Hepatocyte (in vitro differentiated cells): ENCODE measurements around the gene KCNA10. TPM values are rescaled to one million over a fixed set of nuclear protein-coding genes. Genes with fewer than 3 reads are reported as not detected.

Source experiments
- DNase-seq: peaks from one replicate; pipeline ENCODE4 v3.0.0-alpha.2; 2016; ENCODE audit warnings: low spot score
- H2AFZ ChIP-seq: fragments of 200-600 bp; sonication (generic); 2 replicates; pipeline ENCODE4 v1.6.0; 2016; ENCODE audit warnings: antibody characterized with exemption, mild to moderate bottlenecking
- H3K27ac ChIP-seq: fragments of 200-600 bp; sonication (generic); 2 replicates; pipeline ENCODE4 v1.5.1; 2016; ENCODE audit warnings: mild to moderate bottlenecking
- H3K27me3 ChIP-seq: fragments of 200-600 bp; sonication (generic); 2 replicates; pipeline ENCODE4 v1.6.1; 2016
- H3K36me3 ChIP-seq: fragments of 200-600 bp; sonication (generic); replicated peaks from 2 replicates; pipeline ENCODE4 v1.5.1; 2016; ENCODE audit warnings: low read depth; ENCODE audit not compliant: insufficient read depth
- H3K4me1 ChIP-seq: fragments of 200-600 bp; sonication (generic); 2 replicates; pipeline ENCODE4 v1.5.1; 2016; ENCODE audit warnings: mild to moderate bottlenecking, moderate library complexity; ENCODE audit not compliant: insufficient read depth
- H3K4me2 ChIP-seq: fragments of 200-600 bp; sonication (generic); 2 replicates; pipeline ENCODE4 v1.6.0; 2016
- H3K4me3 ChIP-seq: fragments of 200-600 bp; sonication (generic); 2 replicates; pipeline ENCODE4 v1.5.1; 2016; ENCODE audit warnings: mild to moderate bottlenecking
- H3K79me2 ChIP-seq: fragments of 200-600 bp; sonication (generic); 2 replicates; pipeline ENCODE4 v1.6.0; 2017; ENCODE audit warnings: mild to moderate bottlenecking
- H3K9me2 ChIP-seq: fragments of 200-600 bp; sonication (generic); replicated peaks from 2 replicates; pipeline ENCODE4 v1.6.0; 2017; ENCODE audit warnings: mild to moderate bottlenecking; ENCODE audit not compliant: insufficient read depth
- H3K9me3 ChIP-seq: fragments of 200-600 bp; sonication (generic); 2 replicates; pipeline ENCODE4 v1.5.1; 2016; ENCODE audit warnings: low read depth, mild to moderate bottlenecking
- H4K20me1 ChIP-seq: fragments of 200-600 bp; sonication (generic); 2 replicates; pipeline ENCODE4 v1.6.0; 2016; ENCODE audit warnings: mild to moderate bottlenecking; ENCODE audit not compliant: insufficient read depth, poor library complexity, severe bottlenecking
- EZH2 ChIP-seq: fragments of 200-600 bp; sonication (generic); IDR thresholded peaks from 2 replicates; pipeline ENCODE4 v1.6.1; 2016; ENCODE audit warnings: antibody characterized with exemption, mild to moderate bottlenecking, borderline replicate concordance
- EZH2phosphoT487 ChIP-seq: fragments of 200-600 bp; sonication (generic); IDR thresholded peaks from one replicate; pipeline ENCODE4 v1.6.1; 2018; ENCODE audit warnings: antibody characterized with exemption, mild to moderate bottlenecking, low read depth, moderate library complexity; ENCODE audit not compliant: unreplicated experiment, severe bottlenecking
- WGBS: methylation state at CpG from one replicate; pipeline ENCODE4 v1.1.6; 2016; ENCODE audit warnings: low lambda C conversion rate; ENCODE audit errors: missing lambda C conversion rate; 5-methylcytosine and 5-hydroxymethylcytosine counted together
- polyA plus RNA-seq: library from polyadenylated mRNA; unstranded; fragments of >200 nt; fragmentation: Nextera tagmentation; extraction: Ambion mirVana; gene quantifications from 2 replicates; pipeline ENCODE4 v1.2.1, GENCODE V29; 2016
- total RNA-seq: library from RNA; depleted of rRNA; stranded (reverse); fragments of >200 nt; gene quantifications from 2 replicates; pipeline ENCODE4 v1.2.3, GENCODE V29; 2014
- TF ChIP-seq, protein P1 (sequence below): fragments of 200-600 bp; sonication (generic); IDR thresholded peaks from 2 replicates; pipeline ENCODE4 v1.5.1; 2016; ENCODE audit warnings: antibody characterized with exemption, mild to moderate bottlenecking; ENCODE audit not compliant: poor library complexity

KCNA10 gene
- total and polyA plus RNA-seq, 2 experiments from 2014 or later = not detected

GRCh38 chr1:110502402-110503151, 16.4 kb downstream of the KCNA10 start:
- Histone ChIP-seq H3K4me2 (no peak overlapping the region), H3K9me3 (no peaks in the 10 kb centered on the region), H3K36me3 (no peaks in the 10 kb centered on the region), H3K27ac (no peak overlapping the region), H2AFZ (no peak overlapping the region), H3K4me1 (no peaks in the 10 kb centered on the region), H4K20me1 (no peaks in the 10 kb centered on the region), H3K79me2 (no peaks in the 10 kb centered on the region), H3K9me2 (no peaks in the 10 kb centered on the region), H3K4me3 (no peak overlapping the region), H3K27me3 (no peaks in the 10 kb centered on the region)
- DNase-seq = no peak
- TF ChIP-seq EZH2phosphoT487 (no peak), EZH2 (no peak)
- TF ChIP-seq, protein P1, sequence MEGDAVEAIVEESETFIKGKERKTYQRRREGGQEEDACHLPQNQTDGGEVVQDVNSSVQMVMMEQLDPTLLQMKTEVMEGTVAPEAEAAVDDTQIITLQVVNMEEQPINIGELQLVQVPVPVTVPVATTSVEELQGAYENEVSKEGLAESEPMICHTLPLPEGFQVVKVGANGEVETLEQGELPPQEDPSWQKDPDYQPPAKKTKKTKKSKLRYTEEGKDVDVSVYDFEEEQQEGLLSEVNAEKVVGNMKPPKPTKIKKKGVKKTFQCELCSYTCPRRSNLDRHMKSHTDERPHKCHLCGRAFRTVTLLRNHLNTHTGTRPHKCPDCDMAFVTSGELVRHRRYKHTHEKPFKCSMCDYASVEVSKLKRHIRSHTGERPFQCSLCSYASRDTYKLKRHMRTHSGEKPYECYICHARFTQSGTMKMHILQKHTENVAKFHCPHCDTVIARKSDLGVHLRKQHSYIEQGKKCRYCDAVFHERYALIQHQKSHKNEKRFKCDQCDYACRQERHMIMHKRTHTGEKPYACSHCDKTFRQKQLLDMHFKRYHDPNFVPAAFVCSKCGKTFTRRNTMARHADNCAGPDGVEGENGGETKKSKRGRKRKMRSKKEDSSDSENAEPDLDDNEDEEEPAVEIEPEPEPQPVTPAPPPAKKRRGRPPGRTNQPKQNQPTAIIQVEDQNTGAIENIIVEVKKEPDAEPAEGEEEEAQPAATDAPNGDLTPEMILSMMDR = no peak
- 90% methylated on average over 8 of the region's 8 CpGs for WGBS

DNA sequence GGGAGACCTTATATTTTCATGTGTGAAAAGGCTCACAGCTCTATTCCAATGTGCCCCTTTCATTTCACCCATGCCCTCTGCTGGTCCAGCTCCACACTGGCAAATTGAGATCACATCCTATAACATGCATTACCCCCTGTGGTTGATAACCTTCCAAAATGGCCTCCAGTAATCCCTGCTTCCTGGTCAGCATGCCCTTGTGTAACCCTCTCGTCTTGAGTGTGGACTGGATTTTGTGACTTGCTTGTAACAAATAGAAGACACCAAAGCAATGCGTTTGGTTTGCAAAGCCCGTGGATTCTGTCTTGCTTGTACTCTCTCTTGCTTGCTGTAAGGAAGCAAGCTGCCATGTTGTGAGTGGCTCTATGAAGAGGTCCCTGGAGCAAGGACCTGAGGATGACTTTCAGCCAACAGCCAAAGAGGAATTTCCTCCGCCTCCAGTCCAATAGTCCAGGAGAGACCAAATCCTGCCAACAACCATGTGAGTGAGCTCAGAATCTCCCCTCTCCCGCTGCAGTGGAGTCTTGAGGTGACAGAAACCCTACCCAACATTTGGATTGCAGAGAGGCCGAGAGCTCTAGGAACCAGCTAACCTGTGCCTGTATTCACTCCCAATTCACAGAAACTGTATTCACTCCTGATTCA, 17.4 kb downstream of the KCNA10 start:
- H4K20me1 ChIP-seq = no peaks in the 10 kb centered on the region
- DNase-seq = no peak
- no peak overlapping the region for H2AFZ ChIP-seq

DNA sequence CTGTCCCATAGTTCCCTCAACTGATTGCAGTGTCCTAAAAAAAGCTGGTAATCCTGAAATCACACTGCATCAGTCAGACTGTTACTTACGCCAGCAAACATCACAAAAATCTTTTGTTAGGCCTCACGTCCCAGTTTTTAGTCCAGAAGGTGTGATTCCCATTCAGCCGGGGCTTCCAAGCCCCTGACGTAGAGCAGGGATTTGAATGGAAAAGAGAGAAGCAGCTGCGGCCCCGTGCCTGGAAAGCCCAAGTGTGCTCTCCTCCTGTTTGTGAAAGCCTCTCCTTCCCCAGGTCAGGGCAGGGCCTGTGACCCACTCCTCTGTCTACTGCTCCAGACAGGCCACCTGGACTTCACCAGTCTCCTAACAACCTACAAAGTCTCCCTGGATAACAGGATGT, 20.7 kb downstream of the KCNA10 start:
- WGBS = 77% methylated on average over 6 of the region's 6 CpGs

More for the DNA sequence above, 17.4 kb downstream of the KCNA10 start:
- Histone ChIP-seq H3K36me3 (no peaks in the 10 kb centered on the region), H3K4me3 (no peak overlapping the region), H3K4me1 (no peaks in the 10 kb centered on the region), H3K4me2 (no peak overlapping the region), H3K79me2 (no peaks in the 10 kb centered on the region), H3K27ac (no peak overlapping the region), H3K27me3 (no peaks in the 10 kb centered on the region), H3K9me3 (no peaks in the 10 kb centered on the region), H3K9me2 (no peaks in the 10 kb centered on the region)
- 84% methylated on average over 6 of the region's 6 CpGs for WGBS
- TF ChIP-seq EZH2 (no peak), EZH2phosphoT487 (no peak)
- TF ChIP-seq, protein P1 = no peak

More for the DNA sequence above, 20.7 kb downstream of the KCNA10 start:
- no peaks in the 10 kb centered on the region for H3K9me3 ChIP-seq
- H3K9me2 ChIP-seq = no peaks in the 10 kb centered on the region
- no peaks in the 10 kb centered on the region for H3K79me2 ChIP-seq
- no peak for DNase-seq
- H3K4me2 ChIP-seq = no peak overlapping the region
- TF ChIP-seq, protein P1 = no peak
- TF ChIP-seq EZH2phosphoT487 (no peak), EZH2 (no peak)
- H3K36me3 ChIP-seq = no peaks in the 10 kb centered on the region
- H3K27ac ChIP-seq = no peak overlapping the region
- no peak overlapping the region for H3K4me3 ChIP-seq
- H2AFZ ChIP-seq = no peak overlapping the region
- no peaks in the 10 kb centered on the region for H4K20me1 ChIP-seq
- no peaks in the 10 kb centered on the region for H3K4me1 ChIP-seq
- H3K27me3 ChIP-seq = no peaks in the 10 kb centered on the region
